Mesothelial cell of epicardium (in vitro differentiated cells): ENCODE results near the gene GPD1L. TPM values are rescaled to one million over a fixed set of nuclear protein-coding genes. Genes with fewer than 3 reads are reported as not detected.
"Not testable (repeated sequence)": the region's sequence is repeated elsewhere in the genome, so short reads cannot be mapped to it uniquely, and the experiment has no call there.

Experiments used
- DNase-seq, 2 experiments: peaks; one replicate each; pipeline ENCODE4 v3.0.0; 2021; ENCODE audit warnings: low spot score in 2 of 2; ENCODE audit not compliant: unreplicated experiment in 2 of 2
- H3K27ac Mint-ChIP-seq: 2 replicates; pipeline ENCODE4 v1.8.0; 2021; ENCODE audit warnings: mixed read lengths
- H3K27me3 Mint-ChIP-seq: 2 replicates; pipeline ENCODE4 v1.8.0; 2021; ENCODE audit warnings: low read depth, mixed read lengths
- H3K36me3 Mint-ChIP-seq: 2 replicates; pipeline ENCODE4 v1.8.0; 2021; ENCODE audit warnings: mixed read lengths
- H3K4me1 Mint-ChIP-seq: 2 replicates; pipeline ENCODE4 v1.8.0; 2021; ENCODE audit warnings: mixed read lengths
- H3K4me3 Mint-ChIP-seq: 2 replicates; pipeline ENCODE4 v1.8.0; 2021; ENCODE audit warnings: mild to moderate bottlenecking, moderate library complexity, mixed read lengths
- H3K9me3 Mint-ChIP-seq: 2 replicates; pipeline ENCODE4 v1.8.0; 2021; ENCODE audit warnings: mixed read lengths
- CTCF ChIP-seq: fragments of 200-600 bp; sonication (generic); IDR thresholded peaks from one replicate; pipeline ENCODE4 v1.5.0; 2021; ENCODE audit warnings: antibody characterized with exemption; ENCODE audit not compliant: unreplicated experiment
- total RNA-seq: library from RNA; stranded (reverse); gene quantifications from 3 replicates; pipeline ENCODE4 v1.2.1, GENCODE V29; 2021

The GPD1L gene
- total RNA-seq, 1 donor from 2014 or later = 8.5 TPM

GRCh38 chr3:32113981-32114545 lies 7.6 kb downstream of the GPD1L start:
- H3K4me3 Mint-ChIP-seq = no peak overlapping the region
- TF ChIP-seq CTCF = no peak
- no peak for DNase-seq
- peaks cover 4% of the 10 kb centered on the region for H3K36me3 Mint-ChIP-seq
- no peak overlapping the region for H3K27ac Mint-ChIP-seq
- no peaks in the 10 kb centered on the region for H3K27me3 Mint-ChIP-seq
- peaks cover 5% of the 10 kb centered on the region for H3K9me3 Mint-ChIP-seq
- peaks cover 6% of the 10 kb centered on the region for H3K4me1 Mint-ChIP-seq

DNA sequence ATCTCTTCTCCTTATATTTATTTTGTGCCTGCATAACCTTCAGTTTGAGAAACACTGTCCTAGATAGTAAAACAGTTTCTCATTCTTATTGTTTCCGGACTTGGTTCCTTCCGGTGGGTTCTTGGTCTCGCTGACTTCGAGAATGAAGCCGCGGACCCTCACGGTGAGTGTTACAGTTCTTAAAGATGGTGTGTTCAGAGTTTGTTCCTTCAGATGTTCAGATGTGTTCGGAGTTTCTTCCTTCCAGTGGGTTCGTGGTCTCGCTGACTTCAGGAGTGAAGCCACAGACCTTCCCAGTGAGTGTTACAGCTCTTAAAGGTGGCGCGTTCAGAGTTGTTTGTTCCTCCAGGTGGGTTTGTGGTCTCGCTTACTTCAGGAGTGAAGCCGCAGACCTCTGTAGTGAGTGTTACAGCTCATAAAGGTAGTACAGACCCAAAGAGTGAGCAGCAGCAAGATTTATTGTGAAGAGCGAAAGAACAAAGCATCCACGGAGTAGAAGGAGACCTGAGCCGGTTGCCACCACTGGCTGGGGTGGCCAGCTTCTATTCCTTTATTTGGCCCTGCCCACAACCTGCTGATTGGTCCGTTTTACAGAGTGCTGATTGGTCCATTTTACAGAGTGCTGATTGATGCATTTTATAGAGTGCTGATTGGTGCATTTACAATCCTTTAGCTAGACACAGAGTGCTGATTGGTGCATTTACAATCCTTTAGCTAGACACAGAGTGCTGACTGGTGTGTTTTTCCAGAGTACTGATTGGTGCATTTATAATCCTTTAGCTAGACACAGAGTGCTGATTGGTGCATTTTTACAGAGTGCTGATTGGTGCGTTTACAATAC lies 8.3 kb downstream of the GPD1L start:
- H3K27me3 Mint-ChIP-seq, H3K36me3 Mint-ChIP-seq, H3K9me3 Mint-ChIP-seq, H3K4me1 Mint-ChIP-seq, DNase-seq, H3K4me3 Mint-ChIP-seq, H3K27ac Mint-ChIP-seq: not testable (repeated sequence)

DNA sequence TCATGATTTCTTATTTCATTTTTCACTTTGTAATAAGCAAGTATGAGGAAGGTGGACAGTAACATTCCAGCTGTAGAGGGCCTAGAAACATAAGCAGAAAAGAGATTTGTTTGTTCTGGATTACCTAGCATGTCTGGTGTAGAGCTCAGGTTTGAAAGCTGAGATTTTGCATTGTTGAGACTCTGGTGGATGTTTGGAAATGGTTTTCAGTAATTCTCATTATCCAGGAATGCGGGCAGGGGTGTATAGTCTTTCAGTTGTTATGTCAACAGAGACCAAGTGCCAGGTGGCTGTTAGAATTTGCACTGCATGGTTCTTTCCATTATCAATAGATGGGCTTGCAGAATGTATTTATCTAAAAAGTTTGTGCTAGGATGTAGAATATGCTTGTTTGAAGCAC lies 10.9 kb downstream of the GPD1L start:
- H3K9me3 Mint-ChIP-seq = peaks cover 5% of the 10 kb centered on the region
- H3K4me1 Mint-ChIP-seq = no peaks in the 10 kb centered on the region
- H3K36me3 Mint-ChIP-seq = peaks cover 4% of the 10 kb centered on the region
- no peak overlapping the region for H3K27ac Mint-ChIP-seq
- H3K27me3 Mint-ChIP-seq = no peaks in the 10 kb centered on the region
- no peak overlapping the region for H3K4me3 Mint-ChIP-seq
- DNase-seq = no peak
- TF ChIP-seq CTCF = no peak

DNA sequence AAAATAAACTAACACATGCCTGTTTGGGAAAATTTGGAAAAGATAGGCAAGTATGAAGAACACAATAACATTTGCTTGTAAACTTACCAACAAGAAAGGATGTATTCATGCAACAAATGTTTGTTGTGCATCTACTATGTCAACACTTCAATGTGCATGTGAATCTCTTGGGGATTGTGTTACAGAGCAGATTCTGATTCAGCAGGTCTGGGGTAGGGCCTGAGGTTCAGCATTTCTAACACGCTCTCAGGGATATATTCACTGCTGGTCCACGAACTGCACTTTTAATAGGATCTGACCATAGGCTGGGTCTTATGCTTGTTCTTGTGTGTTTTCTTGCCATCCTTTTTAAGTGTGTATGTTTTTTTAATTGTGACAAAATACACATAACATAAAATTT lies 11.8 kb downstream of the GPD1L start:
- Mint-ChIP-seq H3K27me3 (no peaks in the 10 kb centered on the region), H3K9me3 (peaks cover 5% of the 10 kb centered on the region), H3K4me1 (no peaks in the 10 kb centered on the region), H3K36me3 (peaks cover 4% of the 10 kb centered on the region), H3K27ac (no peak overlapping the region), H3K4me3 (no peak overlapping the region)
- no peak for TF ChIP-seq CTCF
- DNase-seq = no peak

GRCh38 chr3:32120471-32120870 lies 14.1 kb downstream of the GPD1L start:
- no peaks in the 10 kb centered on the region for H3K27me3 Mint-ChIP-seq
- no peaks in the 10 kb centered on the region for H3K9me3 Mint-ChIP-seq
- no peak overlapping the region for H3K4me3 Mint-ChIP-seq
- no peak for TF ChIP-seq CTCF
- no peak overlapping the region for H3K27ac Mint-ChIP-seq
- H3K4me1 Mint-ChIP-seq = peaks cover 3% of the 10 kb centered on the region
- H3K36me3 Mint-ChIP-seq = no peaks in the 10 kb centered on the region
- no peak for DNase-seq

DNA sequence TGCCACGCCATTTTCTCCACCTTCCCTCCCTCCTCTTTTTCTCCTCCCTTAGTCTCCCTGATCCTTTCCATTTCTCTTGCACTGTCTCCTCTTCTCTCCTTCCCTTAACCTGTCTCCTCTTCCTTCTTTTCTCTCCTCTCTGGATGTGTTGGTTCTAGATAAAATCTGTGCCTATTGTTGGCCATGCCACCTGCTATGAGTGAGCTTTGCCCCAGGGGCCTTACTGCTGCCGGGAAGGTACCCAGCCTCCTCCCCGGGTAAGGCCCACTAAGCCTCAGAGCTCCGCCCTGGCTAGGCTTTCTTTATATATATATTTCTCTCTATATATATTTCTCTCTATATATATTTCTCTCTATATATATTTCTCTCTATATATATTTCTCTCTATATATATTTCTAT lies 14.7 kb downstream of the GPD1L start:
- TF ChIP-seq CTCF = no peak
- no peaks in the 10 kb centered on the region for H3K9me3 Mint-ChIP-seq
- DNase-seq = no peak
- no peak overlapping the region for H3K4me3 Mint-ChIP-seq
- H3K36me3 Mint-ChIP-seq = no peaks in the 10 kb centered on the region
- no peaks in the 10 kb centered on the region for H3K27me3 Mint-ChIP-seq
- peaks cover 4% of the 10 kb centered on the region for H3K4me1 Mint-ChIP-seq
- no peak overlapping the region for H3K27ac Mint-ChIP-seq
